22Rv1 (cell line): Measurements from ENCODE around the gene PPY.
"Not testable (repeated sequence)": the region's sequence is repeated elsewhere in the genome, so short reads cannot be mapped to it uniquely, and the experiment has no call there.

Experiments used
- H3K27ac ChIP-seq: fragments of 450-650 bp; 2 replicates; pipeline ENCODE4 v1.5.1; 2017
- CTCF ChIP-seq: fragments of 450-650 bp; IDR thresholded peaks from 2 replicates; pipeline ENCODE4 v1.5.1; 2017; ENCODE audit warnings: mild to moderate bottlenecking
- ZFX ChIP-seq: fragments of 450-650 bp; IDR thresholded peaks from 2 replicates; pipeline ENCODE4 v1.6.1; 2017; ENCODE audit warnings: antibody characterized with exemption, borderline replicate concordance

Gene PPY

GRCh38 chr17:43900183-43900857 is 42.0 kb downstream of the PPY start:
- TF ChIP-seq CTCF (no peak), ZFX (no peak)
- H3K27ac ChIP-seq = no peak overlapping the region

- TF ChIP-seq ZFX (no peak), CTCF (no peak)
- no peak overlapping the region for H3K27ac ChIP-seq
Observed at GRCh38 chr17:43898446-43898845, 43.8 kb downstream of the PPY start.

GRCh38 chr17:43897831-43898230 is 44.4 kb downstream of the PPY start:
- no peak for TF ChIP-seq ZFX
- no peak overlapping the region for H3K27ac ChIP-seq

- not testable (repeated sequence) for H3K27ac ChIP-seq
Observed at GRCh38 chr17:43894494-43894893, 47.8 kb downstream of the PPY start.

GRCh38 chr17:43892647-43892952 is 49.7 kb downstream of the PPY start:
- TF ChIP-seq CTCF (no peak), ZFX (no peak)
- H3K27ac ChIP-seq = no peak overlapping the region

- TF ChIP-seq CTCF = no peak
- TF ChIP-seq ZFX = no peak
- H3K27ac ChIP-seq = no peak overlapping the region
Observed at GRCh38 chr17:43891851-43892646, 50.2 kb downstream of the PPY start.
